Left colon (tissue), 2 donors: ENCODE data around the gene KIAA1614. TPM values are rescaled to one million over a fixed set of nuclear protein-coding genes. Genes with fewer than 3 reads are reported as not detected.

ENCODE experiments used
- ATAC-seq: fragments of 200-7000 bp; cut with Tn5 transposase; one replicate; pipeline ENCODE4 v1.9.1; 2020; ENCODE audit warnings: mild to moderate bottlenecking, moderate library complexity
- DNase-seq, 2 donors: peaks; one replicate each; pipeline ENCODE4 v3.0.0-alpha.2; 2020
- intact Hi-C, 2 donors: fragments of 100-400 bp; cut with DNase I in 1 of 2; cut with micrococcal nuclease in 1 of 2; formaldehyde crosslinking; loops; one replicate each; pipeline versions ENCODE4 v1.11.2 to v1.14.0; 2022; cut with DNase I, micrococcal nuclease
- total RNA-seq, 2 donors: library from RNA; stranded (reverse); fragmentation: NEBNext Ultra II Directional; extraction: Animal tissue kit (Norgen Biotek cat#: 25700); gene quantifications; one replicate each; pipeline ENCODE4 v1.2.1, GENCODE V29; 2021
- donor health status: DM: no; HTN: no; CAD: no.
- donor health status: DM: yes; HTN: yes; CAD: no.

The KIAA1614 gene
- total RNA-seq, 2 donors from 2014 or later, result 0.67 to 1.6 TPM

GRCh38 chr1:180902541-180902940 is 10.2 kb upstream of the KIAA1614 start:
- intact Hi-C loops, result no loop called here
- no peak for ATAC-seq
- DNase-seq, result no peak

- no peak for DNase-seq
- intact Hi-C loops, result no loop called here
- no peak for ATAC-seq
Measured at GRCh38 chr1:180905927-180906326, 6.8 kb upstream of the KIAA1614 start.

GRCh38 chr1:180906511-180906910 is 6.2 kb upstream of the KIAA1614 start:
- intact Hi-C loops, result no loop called here
- no peak for ATAC-seq
- peak in 1 of 2 donors; percentile 5 for DNase-seq

- ATAC-seq (no peak), DNase-seq (peak in 1 of 2 donors; percentile 15)
- intact Hi-C loops, result no loop called here
Measured at GRCh38 chr1:180907313-180908055, 5.2 kb upstream of the KIAA1614 start.

GRCh38 chr1:180908074-180908765 is 4.5 kb upstream of the KIAA1614 start:
- ATAC-seq (no peak), DNase-seq (peak in 1 of 2 donors; percentile 12)
- intact Hi-C loops, result no loop called here

GRCh38 chr1:180909005-180909414 is 3.7 kb upstream of the KIAA1614 start:
- intact Hi-C loops, result no loop called here
- DNase-seq, result no peak
- no peak for ATAC-seq

- DNase-seq (no peak), ATAC-seq (no peak)
- intact Hi-C loops, result no loop called here
Measured at GRCh38 chr1:180909462-180909976, 3.2 kb upstream of the KIAA1614 start.

- ATAC-seq, result peak; percentile 42
- intact Hi-C loops, result no loop called here
- DNase-seq, result peak in 1 of 2 donors; percentile 25
Measured at GRCh38 chr1:180911640-180912191, 981 bp upstream of the KIAA1614 start.

- ATAC-seq, result peak; percentile 33
- DNase-seq, result peak in 1 of 2 donors; percentile 25
Measured at GRCh38 chr1:180912211-180912800, 391 bp upstream of the KIAA1614 start.

GRCh38 chr1:180915426-180915965 is 2.8 kb downstream of the KIAA1614 start:
- DNase-seq (no peak), ATAC-seq (no peak)
- intact Hi-C loops, result no loop called here

More at GRCh38 chr1:180912211-180912800, 391 bp upstream of the KIAA1614 start:
- intact Hi-C loops, result no loop called here

GRCh38 chr1:180916012-180916770 is 3.5 kb downstream of the KIAA1614 start:
- ATAC-seq, result no peak
- no peak for DNase-seq
- intact Hi-C loops, result no loop called here

- ATAC-seq (no peak), DNase-seq (no peak)
- intact Hi-C loops, result no loop called here
Measured at GRCh38 chr1:180916771-180917170, 4.1 kb downstream of the KIAA1614 start.

- ATAC-seq, result no peak
- no peak for DNase-seq
- intact Hi-C loops, result no loop called here
Measured at GRCh38 chr1:180917306-180918065, 4.8 kb downstream of the KIAA1614 start.

GRCh38 chr1:180918519-180918918 is 5.8 kb downstream of the KIAA1614 start:
- intact Hi-C loops, result no loop called here
- DNase-seq (no peak), ATAC-seq (no peak)

- DNase-seq, result no peak
- intact Hi-C loops, result no loop called here
Measured at GRCh38 chr1:180919183-180919700, 6.5 kb downstream of the KIAA1614 start.

GRCh38 chr1:180920193-180920592 is 7.5 kb downstream of the KIAA1614 start:
- ATAC-seq, result no peak
- no peak for DNase-seq
- intact Hi-C loops, result no loop called here

More at GRCh38 chr1:180919183-180919700, 6.5 kb downstream of the KIAA1614 start:
- no peak for ATAC-seq

- DNase-seq (no peak), ATAC-seq (no peak)
- intact Hi-C loops, result no loop called here
Measured at GRCh38 chr1:180920702-180921101, 8.0 kb downstream of the KIAA1614 start.
